Gastrocnemius medialis (tissue), 4 donors: Measurements from ENCODE around the gene RICTOR.

Experiments
- POLR2A ChIP-seq, 2 donors: fragments of 450-650 bp; IDR thresholded peaks; one replicate each; pipeline ENCODE4 v1.6.1; 2017; ENCODE audit warnings: antibody characterized with exemption in 2 of 2, mild to moderate bottlenecking in 2 of 2, moderate library complexity in 2 of 2
- TF ChIP-seq, protein P1 (sequence below), 5 experiments: fragments of 450-650 bp in 3 of 5; fragments of 200-600 bp in 2 of 5; sonication (generic) in 2 of 5; IDR thresholded peaks in 4 of 5; conservative IDR thresholded peaks in 1 of 5; 1 replicate in 4 of 5; 2 replicates in 1 of 5; pipeline ENCODE4 v1.5.1; 2016 to 2019; ENCODE audit warnings: antibody characterized with exemption in 5 of 5, mild to moderate bottlenecking in 3 of 5, moderate library complexity in 3 of 5

DNA sequence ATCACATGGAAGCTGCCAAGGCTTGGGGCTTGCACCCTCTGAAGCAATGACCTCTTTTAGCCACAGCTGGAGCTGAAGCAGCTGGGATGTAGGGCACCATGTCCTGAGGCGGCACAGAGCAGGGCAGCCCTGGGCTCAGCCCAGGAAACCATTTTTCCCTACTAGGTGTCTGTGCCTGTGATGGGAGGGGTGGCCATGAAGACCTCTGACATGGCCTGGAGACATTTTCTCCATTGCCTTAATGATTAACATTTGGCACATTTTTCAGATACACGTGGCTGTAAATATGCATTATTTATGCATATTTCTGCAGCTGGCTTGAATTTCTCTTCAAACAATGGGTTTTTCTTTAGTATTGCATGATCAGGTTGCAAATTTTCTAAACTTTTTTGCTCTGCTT lies 146.7 kb downstream of the RICTOR start:
- TF ChIP-seq, protein P1, sequence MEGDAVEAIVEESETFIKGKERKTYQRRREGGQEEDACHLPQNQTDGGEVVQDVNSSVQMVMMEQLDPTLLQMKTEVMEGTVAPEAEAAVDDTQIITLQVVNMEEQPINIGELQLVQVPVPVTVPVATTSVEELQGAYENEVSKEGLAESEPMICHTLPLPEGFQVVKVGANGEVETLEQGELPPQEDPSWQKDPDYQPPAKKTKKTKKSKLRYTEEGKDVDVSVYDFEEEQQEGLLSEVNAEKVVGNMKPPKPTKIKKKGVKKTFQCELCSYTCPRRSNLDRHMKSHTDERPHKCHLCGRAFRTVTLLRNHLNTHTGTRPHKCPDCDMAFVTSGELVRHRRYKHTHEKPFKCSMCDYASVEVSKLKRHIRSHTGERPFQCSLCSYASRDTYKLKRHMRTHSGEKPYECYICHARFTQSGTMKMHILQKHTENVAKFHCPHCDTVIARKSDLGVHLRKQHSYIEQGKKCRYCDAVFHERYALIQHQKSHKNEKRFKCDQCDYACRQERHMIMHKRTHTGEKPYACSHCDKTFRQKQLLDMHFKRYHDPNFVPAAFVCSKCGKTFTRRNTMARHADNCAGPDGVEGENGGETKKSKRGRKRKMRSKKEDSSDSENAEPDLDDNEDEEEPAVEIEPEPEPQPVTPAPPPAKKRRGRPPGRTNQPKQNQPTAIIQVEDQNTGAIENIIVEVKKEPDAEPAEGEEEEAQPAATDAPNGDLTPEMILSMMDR (IDR thresholded peaks at IDR 0.05 in 4 of 5, conservative IDR thresholded peaks at IDR 0.05 in 1 of 5), result no peak
- no peak for TF ChIP-seq POLR2A (IDR thresholded peaks at IDR 0.05)
